Natural killer cell treated with Interleukin-12 subunit alpha and Interleukin-12 subunit beta and Interleukin-15 and Interleukin-18, amount 100 ng/mL, for 72 hours (primary cell): ENCODE data around the gene GPR158. TPM values are rescaled to one million over a fixed set of nuclear protein-coding genes. Genes with fewer than 3 reads are reported as not detected.
"Not testable (repeated sequence)": the region's sequence is repeated elsewhere in the genome, so short reads cannot be mapped to it uniquely, and the experiment has no call there.

ENCODE experiments used
- ATAC-seq, 2 donors: fragments of 150-1000 bp; cut with Tn5 transposase in 1 of 2; sonication (Bioruptor Pico), chemical (Tn5 transposase) in 1 of 2; 2 replicates each; pipeline ENCODE4 v1.10.0; 2021
- DNase-seq: peaks from one replicate; pipeline ENCODE4 v3.0.0; 2022; ENCODE audit warnings: low spot score
- H3K27ac Mint-ChIP-seq, 2 donors: 1 replicate in 1 of 2; 2 replicates in 1 of 2; pipeline ENCODE4 v1.8.0; 2022; ENCODE audit warnings: mixed read lengths in 2 of 2, mild to moderate bottlenecking in 1 of 2, moderate library complexity in 1 of 2
- H3K27me3 Mint-ChIP-seq, 2 donors: 1 replicate in 1 of 2; 2 replicates in 1 of 2; pipeline ENCODE4 v1.8.0; 2022; ENCODE audit warnings: mixed read lengths in 2 of 2
- H3K36me3 Mint-ChIP-seq: one replicate; pipeline ENCODE4 v1.8.0; 2022; ENCODE audit warnings: mixed read lengths
- H3K4me1 Mint-ChIP-seq, 2 donors: 1 replicate in 1 of 2; 2 replicates in 1 of 2; pipeline ENCODE4 v1.8.0; 2022; ENCODE audit warnings: low read depth in 2 of 2, mixed read lengths in 2 of 2, mild to moderate bottlenecking in 1 of 2
- H3K4me3 Mint-ChIP-seq: one replicate; pipeline ENCODE4 v1.8.0; 2022; ENCODE audit warnings: mixed read lengths
- H3K9me3 Mint-ChIP-seq: 2 replicates; pipeline ENCODE4 v1.8.0; 2022; ENCODE audit warnings: mixed read lengths
- total RNA-seq, 2 donors: library from RNA; stranded (reverse); gene quantifications; one replicate each; pipeline ENCODE4 v1.2.3, GENCODE V29; 2022

The GPR158 gene
- total RNA-seq, 2 donors from 2014 or later = not detected

- ATAC-seq (no peak), DNase-seq (no peak)
- Mint-ChIP-seq H3K27ac (no peak overlapping the region), H3K4me1 (no peaks in the 10 kb centered on the region), H3K36me3 (no peaks in the 10 kb centered on the region), H3K27me3 (no peaks in the 10 kb centered on the region), H3K4me3 (no peak overlapping the region), H3K9me3 (peaks cover 16% of the 10 kb centered on the region)
These were observed 207.4 kb downstream of the GPR158 start for GRCh38 chr10:25382029-25382810.

GRCh38 chr10:25382901-25383300 lies 208.1 kb downstream of the GPR158 start:
- not testable (repeated sequence) for H3K27me3 Mint-ChIP-seq, ATAC-seq
- peaks cover 16% of the 10 kb centered on the region for H3K9me3 Mint-ChIP-seq

GRCh38 chr10:25383686-25384085 lies 208.9 kb downstream of the GPR158 start:
- Mint-ChIP-seq H3K9me3 (peaks cover 16% of the 10 kb centered on the region), H3K36me3 (no peaks in the 10 kb centered on the region), H3K27ac (no peak overlapping the region), H3K27me3 (no peaks in the 10 kb centered on the region), H3K4me3 (no peak overlapping the region), H3K4me1 (no peaks in the 10 kb centered on the region)
- no peak for ATAC-seq
- no peak for DNase-seq

More at GRCh38 chr10:25382901-25383300, 208.1 kb downstream of the GPR158 start:
- H3K36me3 Mint-ChIP-seq, H3K4me3 Mint-ChIP-seq, H3K4me1 Mint-ChIP-seq, DNase-seq, H3K27ac Mint-ChIP-seq: not testable (repeated sequence)

- H3K4me3 Mint-ChIP-seq = no peak overlapping the region
- DNase-seq (no peak), ATAC-seq (no peak)
- no peak overlapping the region for H3K27ac Mint-ChIP-seq
- no peaks in the 10 kb centered on the region for H3K36me3 Mint-ChIP-seq
- H3K9me3 Mint-ChIP-seq = peaks cover 15% of the 10 kb centered on the region
- no peaks in the 10 kb centered on the region for H3K4me1 Mint-ChIP-seq
- no peaks in the 10 kb centered on the region for H3K27me3 Mint-ChIP-seq
These were observed 209.8 kb downstream of the GPR158 start for GRCh38 chr10:25384618-25385017.

DNA sequence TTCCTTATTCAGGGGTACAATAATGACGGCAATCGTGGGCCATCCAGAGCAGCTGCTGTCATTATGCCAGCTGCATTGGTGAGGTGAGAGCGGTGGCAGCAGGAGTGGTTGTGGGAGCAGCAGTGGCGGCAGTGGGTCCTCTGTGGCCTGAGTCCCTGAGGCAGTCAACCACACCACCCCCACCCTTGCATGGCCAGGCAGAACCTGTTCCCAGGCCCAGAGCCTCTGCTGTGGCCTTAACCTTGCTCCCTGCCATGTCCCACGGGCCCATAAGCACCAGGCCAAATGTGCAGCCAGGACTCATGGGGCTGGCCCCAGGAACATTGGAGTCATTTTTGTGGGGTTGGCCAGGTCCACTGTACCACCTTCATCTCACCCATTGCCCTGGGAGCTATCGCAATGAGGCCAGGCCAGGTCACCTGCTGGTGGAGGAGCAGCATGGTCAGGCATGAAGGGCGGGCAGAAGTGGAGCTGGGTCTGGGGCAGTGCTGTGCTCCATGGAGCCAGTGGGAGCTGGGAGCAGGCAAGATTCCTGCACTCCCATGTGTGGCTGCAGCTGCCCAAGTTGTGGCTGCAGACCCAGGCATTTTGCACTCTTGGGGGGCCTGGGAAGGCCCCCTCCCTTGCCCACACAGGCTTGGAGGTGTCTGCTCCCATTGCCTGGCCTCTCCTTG lies 213.5 kb downstream of the GPR158 start:
- no peak overlapping the region for H3K27ac Mint-ChIP-seq
- no peak for ATAC-seq
- H3K27me3 Mint-ChIP-seq = no peaks in the 10 kb centered on the region
- no peaks in the 10 kb centered on the region for H3K36me3 Mint-ChIP-seq
- DNase-seq = no peak
- peaks cover 7% of the 10 kb centered on the region for H3K9me3 Mint-ChIP-seq
- no peaks in the 10 kb centered on the region for H3K4me1 Mint-ChIP-seq
- no peak overlapping the region for H3K4me3 Mint-ChIP-seq

GRCh38 chr10:25388862-25389206 lies 214.0 kb downstream of the GPR158 start:
- Mint-ChIP-seq H3K36me3 (no peaks in the 10 kb centered on the region), H3K4me3 (no peak overlapping the region), H3K27ac (no peak overlapping the region), H3K4me1 (no peaks in the 10 kb centered on the region), H3K27me3 (no peaks in the 10 kb centered on the region), H3K9me3 (peaks cover 11% of the 10 kb centered on the region)
- DNase-seq (no peak), ATAC-seq (no peak)

DNA sequence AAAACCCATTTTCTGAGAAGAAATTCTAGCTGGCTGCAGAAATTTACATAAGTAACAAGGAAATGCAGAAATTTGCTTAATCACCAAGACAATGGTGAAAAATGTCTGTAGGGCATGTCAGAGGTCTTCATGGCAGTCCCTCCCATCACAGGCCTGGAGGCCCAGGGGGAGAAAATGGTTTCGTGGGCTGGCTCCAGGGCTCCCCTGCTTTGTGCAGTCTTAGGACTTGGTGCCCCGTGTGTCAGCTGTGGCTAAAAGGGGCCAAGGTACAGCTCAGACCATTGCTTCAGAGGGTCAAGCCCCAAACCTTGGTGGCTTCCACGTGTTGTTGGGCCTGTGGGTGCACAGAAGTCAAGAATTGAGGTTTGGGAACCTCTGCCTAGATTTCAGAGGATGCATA lies 215.9 kb downstream of the GPR158 start:
- no peaks in the 10 kb centered on the region for H3K36me3 Mint-ChIP-seq
- DNase-seq (no peak), ATAC-seq (no peak)
- H3K4me3 Mint-ChIP-seq = no peak overlapping the region
- H3K27ac Mint-ChIP-seq = no peak overlapping the region
- peaks cover 14% of the 10 kb centered on the region for H3K9me3 Mint-ChIP-seq
- H3K27me3 Mint-ChIP-seq = no peaks in the 10 kb centered on the region
- no peaks in the 10 kb centered on the region for H3K4me1 Mint-ChIP-seq

- Mint-ChIP-seq H3K27ac (no peak overlapping the region), H3K36me3 (no peaks in the 10 kb centered on the region), H3K4me1 (no peaks in the 10 kb centered on the region), H3K27me3 (no peaks in the 10 kb centered on the region), H3K4me3 (no peak overlapping the region), H3K9me3 (peaks cover 14% of the 10 kb centered on the region)
- ATAC-seq = no peak
- no peak for DNase-seq
These were observed 217.3 kb downstream of the GPR158 start for GRCh38 chr10:25392132-25392531.

- H3K9me3 Mint-ChIP-seq = peaks cover 16% of the 10 kb centered on the region
- no peak overlapping the region for H3K27ac Mint-ChIP-seq
- DNase-seq = no peak
- ATAC-seq = no peak
- no peak overlapping the region for H3K4me3 Mint-ChIP-seq
- no peaks in the 10 kb centered on the region for H3K36me3 Mint-ChIP-seq
- no peaks in the 10 kb centered on the region for H3K27me3 Mint-ChIP-seq
- H3K4me1 Mint-ChIP-seq = no peaks in the 10 kb centered on the region
These were observed 218.8 kb downstream of the GPR158 start for GRCh38 chr10:25393621-25394020.

GRCh38 chr10:25398680-25399079 lies 223.9 kb downstream of the GPR158 start:
- no peak overlapping the region for H3K4me3 Mint-ChIP-seq
- no peak overlapping the region for H3K27ac Mint-ChIP-seq
- no peaks in the 10 kb centered on the region for H3K36me3 Mint-ChIP-seq
- H3K27me3 Mint-ChIP-seq = no peaks in the 10 kb centered on the region
- DNase-seq (no peak), ATAC-seq (no peak)
- H3K9me3 Mint-ChIP-seq = peaks cover 13% of the 10 kb centered on the region
- no peaks in the 10 kb centered on the region for H3K4me1 Mint-ChIP-seq

GRCh38 chr10:25405871-25406270 lies 231.1 kb downstream of the GPR158 start:
- Mint-ChIP-seq H3K36me3 (no peaks in the 10 kb centered on the region), H3K27me3 (no peaks in the 10 kb centered on the region), H3K27ac (no peak overlapping the region), H3K4me1 (no peaks in the 10 kb centered on the region), H3K4me3 (no peak overlapping the region), H3K9me3 (peaks cover 19% of the 10 kb centered on the region)
- no peak for DNase-seq
- ATAC-seq = no peak

DNA sequence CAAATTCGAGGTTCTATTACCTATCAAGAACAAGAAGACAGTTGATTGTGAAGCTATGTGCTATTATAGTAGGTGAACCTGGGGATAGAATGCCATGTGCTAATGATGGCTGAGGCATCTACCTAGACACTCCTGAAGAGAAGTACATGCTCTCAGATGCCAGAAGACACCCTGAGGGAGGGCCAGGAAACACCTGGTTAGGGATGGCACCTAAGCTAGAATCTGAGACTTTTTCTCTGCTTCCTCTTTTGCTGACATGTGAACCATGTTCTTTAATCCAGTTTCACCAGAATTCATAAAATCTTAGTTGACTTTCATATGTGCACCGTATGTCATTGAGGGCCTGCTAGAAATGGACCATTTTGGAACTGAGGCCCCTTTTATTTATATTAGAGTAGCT lies 242.8 kb downstream of the GPR158 start:
- Mint-ChIP-seq H3K4me3 (no peak overlapping the region), H3K36me3 (no peaks in the 10 kb centered on the region), H3K9me3 (peaks cover 7% of the 10 kb centered on the region), H3K27me3 (no peaks in the 10 kb centered on the region), H3K27ac (no peak overlapping the region), H3K4me1 (no peaks in the 10 kb centered on the region)
- no peak for DNase-seq
- no peak for ATAC-seq

DNA sequence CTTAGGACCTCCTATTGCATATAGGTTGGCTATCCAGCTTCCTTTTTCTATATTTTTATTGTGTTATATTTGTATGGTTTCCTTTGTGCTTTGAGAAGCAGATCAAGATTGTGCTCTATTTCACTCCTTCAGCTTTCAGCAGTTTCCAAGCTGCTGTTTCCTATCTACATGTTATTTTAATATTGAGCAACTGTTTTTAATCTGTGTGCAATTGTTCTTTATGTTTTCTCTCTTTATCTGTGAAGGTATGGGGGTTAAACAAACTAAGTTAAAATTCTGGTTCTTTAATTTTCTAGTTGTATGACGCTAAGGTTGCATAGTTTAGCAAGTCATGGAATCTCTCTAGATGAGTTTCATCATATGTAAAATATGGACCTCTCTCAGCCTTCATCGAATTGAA lies 251.0 kb downstream of the GPR158 start:
- Mint-ChIP-seq H3K4me3 (no peak overlapping the region), H3K27me3 (no peaks in the 10 kb centered on the region), H3K27ac (no peak overlapping the region), H3K9me3 (peaks cover 16% of the 10 kb centered on the region), H3K4me1 (no peaks in the 10 kb centered on the region), H3K36me3 (peaks cover 4% of the 10 kb centered on the region)
- no peak for ATAC-seq
- no peak for DNase-seq

- Mint-ChIP-seq H3K9me3 (peaks cover 31% of the 10 kb centered on the region), H3K27ac (no peak overlapping the region), H3K4me3 (no peak overlapping the region), H3K4me1 (no peaks in the 10 kb centered on the region), H3K36me3 (no peaks in the 10 kb centered on the region), H3K27me3 (no peaks in the 10 kb centered on the region)
- ATAC-seq (no peak), DNase-seq (no peak)
These were observed 261.6 kb downstream of the GPR158 start for GRCh38 chr10:25436431-25436830.
